Measurements from ENCODE around the gene MAOB. TPM values are rescaled to one million over a fixed set of nuclear protein-coding genes. Genes with fewer than 3 reads are reported as not detected.
A peak's percentile ranks its signal among the peaks of the same experiment; 100 is the strongest.

The MAOB gene
- total and polyA plus RNA-seq, 11 donors, result 30.3 to 163 (median 91.5) TPM

DNA sequence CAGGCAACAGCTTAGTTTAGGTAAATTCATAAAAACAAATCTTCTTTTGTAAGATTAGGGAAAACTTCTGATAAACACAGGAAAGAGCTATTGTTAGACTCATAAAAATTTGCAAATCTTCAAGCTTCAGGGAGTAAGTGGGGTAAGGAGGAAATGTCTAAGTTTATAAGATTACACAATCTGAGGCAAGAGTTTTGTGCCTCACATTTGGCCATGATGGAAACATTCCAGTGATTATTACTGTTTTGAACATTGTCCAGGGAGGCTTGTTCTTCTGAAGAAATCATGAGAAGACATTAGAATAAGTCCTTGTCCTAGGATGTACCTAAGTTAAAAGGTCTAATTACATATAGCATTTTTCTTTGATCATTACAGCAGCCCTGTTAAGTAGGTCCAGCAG is 72.8 kb downstream of the MAOB start:
- TF ChIP-seq POLR2A (IDR thresholded peaks at IDR 0.05), result no peak
- TF ChIP-seq, protein P1, sequence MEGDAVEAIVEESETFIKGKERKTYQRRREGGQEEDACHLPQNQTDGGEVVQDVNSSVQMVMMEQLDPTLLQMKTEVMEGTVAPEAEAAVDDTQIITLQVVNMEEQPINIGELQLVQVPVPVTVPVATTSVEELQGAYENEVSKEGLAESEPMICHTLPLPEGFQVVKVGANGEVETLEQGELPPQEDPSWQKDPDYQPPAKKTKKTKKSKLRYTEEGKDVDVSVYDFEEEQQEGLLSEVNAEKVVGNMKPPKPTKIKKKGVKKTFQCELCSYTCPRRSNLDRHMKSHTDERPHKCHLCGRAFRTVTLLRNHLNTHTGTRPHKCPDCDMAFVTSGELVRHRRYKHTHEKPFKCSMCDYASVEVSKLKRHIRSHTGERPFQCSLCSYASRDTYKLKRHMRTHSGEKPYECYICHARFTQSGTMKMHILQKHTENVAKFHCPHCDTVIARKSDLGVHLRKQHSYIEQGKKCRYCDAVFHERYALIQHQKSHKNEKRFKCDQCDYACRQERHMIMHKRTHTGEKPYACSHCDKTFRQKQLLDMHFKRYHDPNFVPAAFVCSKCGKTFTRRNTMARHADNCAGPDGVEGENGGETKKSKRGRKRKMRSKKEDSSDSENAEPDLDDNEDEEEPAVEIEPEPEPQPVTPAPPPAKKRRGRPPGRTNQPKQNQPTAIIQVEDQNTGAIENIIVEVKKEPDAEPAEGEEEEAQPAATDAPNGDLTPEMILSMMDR (IDR thresholded peaks at IDR 0.05), result no peak
- Histone ChIP-seq H3K36me3 (no peaks in the 10 kb centered on the region), H3K27ac (peak overlapping the region in 2 of 12 donors; percentile 13 to 29), H3K4me1 (peaks cover 0 to 20% (median 1%) of the 10 kb centered on the region in 12 donors), H3K27me3 (peaks cover 0 to 14% (median 0%) of the 10 kb centered on the region in 9 donors), H3K4me3 (no peak overlapping the region), H3K9me3 (no peaks in the 10 kb centered on the region)
- peak in 1 of 4 donors; percentile 23 for ATAC-seq
- no peak for DNase-seq
- intact Hi-C loops (cut with DNase I), result no loop called here

DNA sequence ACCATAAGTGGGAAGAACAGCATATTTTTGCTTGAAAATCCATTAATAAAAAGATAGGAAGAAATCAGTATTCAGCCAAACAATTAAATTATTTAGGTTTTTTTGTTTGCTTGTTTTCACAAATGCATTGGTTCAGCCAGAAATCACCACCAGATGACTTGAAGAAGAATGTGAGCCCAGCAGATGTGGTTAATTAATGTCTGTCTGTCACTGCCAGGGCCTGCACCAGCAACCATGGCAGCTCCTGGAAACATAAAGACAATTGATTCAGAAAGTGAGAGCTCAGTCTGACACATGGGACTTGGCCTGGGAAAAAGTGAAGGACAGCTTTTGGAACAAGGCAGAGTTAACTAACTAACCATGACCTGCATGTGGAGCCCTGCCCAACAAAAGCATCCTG is 74.0 kb downstream of the MAOB start:
- H3K27ac ChIP-seq, result no peak overlapping the region
- H3K36me3 ChIP-seq, result no peaks in the 10 kb centered on the region
- intact Hi-C loops (cut with DNase I), result no loop called here
- peaks cover 0 to 11% (median 0%) of the 10 kb centered on the region in 12 donors for H3K4me1 ChIP-seq
- no peak overlapping the region for H3K4me3 ChIP-seq
- DNase-seq (no peak), ATAC-seq (no peak)
- no peaks in the 10 kb centered on the region for H3K9me3 ChIP-seq
- TF ChIP-seq, protein P1 (IDR thresholded peaks at IDR 0.05), result no peak
- no peak for TF ChIP-seq POLR2A (IDR thresholded peaks at IDR 0.05)
- H3K27me3 ChIP-seq, result peaks cover 0 to 14% (median 0%) of the 10 kb centered on the region in 9 donors

DNA sequence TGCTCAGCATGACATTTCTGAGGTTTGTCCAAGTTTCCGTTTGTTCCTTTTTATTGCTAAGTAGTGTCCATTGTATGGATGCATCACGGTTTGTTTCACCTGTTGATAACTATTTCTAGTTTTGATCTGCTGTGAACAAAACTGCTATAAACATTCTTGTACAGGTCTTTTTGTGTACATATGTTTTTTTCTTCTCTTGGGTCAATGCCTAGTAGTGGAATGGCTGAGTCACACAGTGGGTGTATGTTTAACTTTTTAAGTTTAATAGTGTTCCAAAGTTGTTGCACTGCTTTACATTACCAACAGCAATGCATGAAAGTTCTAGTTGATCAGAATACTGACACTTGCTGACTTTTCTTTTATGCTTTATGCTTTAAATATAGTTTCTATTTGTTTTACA is 76.7 kb downstream of the MAOB start:
- Histone ChIP-seq H3K27ac (no peak overlapping the region), H3K36me3 (peaks cover 0 to 13% (median 0%) of the 10 kb centered on the region in 9 donors), H3K9me3 (no peaks in the 10 kb centered on the region), H3K27me3 (peaks cover 0 to 20% (median 0%) of the 10 kb centered on the region in 9 donors), H3K4me1 (peaks cover 0 to 11% (median 0%) of the 10 kb centered on the region in 12 donors), H3K4me3 (no peak overlapping the region)
- ATAC-seq (no peak), DNase-seq (no peak)
- WGBS, 4 donors, result 84 to 97% (median 91%) methylated on average over 2 of the region's 2 CpGs
- no peak for TF ChIP-seq POLR2A (IDR thresholded peaks at IDR 0.05)
- TF ChIP-seq, protein P1 (IDR thresholded peaks at IDR 0.05), result no peak
- intact Hi-C loops (cut with DNase I), result no loop called here

DNA sequence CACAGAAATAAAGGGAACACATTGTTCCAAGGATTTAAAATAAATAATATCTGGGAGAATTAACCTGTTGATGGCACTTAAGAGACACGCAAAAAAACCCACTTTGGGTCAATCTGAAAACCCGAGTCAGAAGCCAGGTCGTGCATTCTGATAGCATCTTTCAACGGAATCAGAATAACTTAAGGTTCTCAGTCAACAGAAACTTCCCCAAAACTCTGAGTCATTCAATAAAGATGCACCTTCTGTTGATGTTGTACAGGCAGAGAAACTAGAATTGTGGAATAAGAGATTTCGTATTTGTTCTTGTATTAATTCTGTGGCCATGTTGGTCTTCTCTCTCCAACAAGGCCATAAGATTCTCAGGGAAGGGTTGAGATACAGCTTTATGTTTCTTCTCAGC is 78.2 kb downstream of the MAOB start:
- no peak overlapping the region for H3K27ac ChIP-seq
- H3K9me3 ChIP-seq, result no peaks in the 10 kb centered on the region
- TF ChIP-seq, protein P1 (IDR thresholded peaks at IDR 0.05), result no peak
- TF ChIP-seq POLR2A (IDR thresholded peaks at IDR 0.05), result no peak
- no peak overlapping the region for H3K4me3 ChIP-seq
- 64 to 92% (median 77%) methylated on average over 5 of the region's 5 CpGs for WGBS, 4 donors
- no peak for ATAC-seq
- peaks cover 0 to 17% (median 0%) of the 10 kb centered on the region in 9 donors for H3K36me3 ChIP-seq
- intact Hi-C loops (cut with DNase I), result no loop called here
- peaks cover 0 to 8% (median 0%) of the 10 kb centered on the region in 12 donors for H3K4me1 ChIP-seq
- H3K27me3 ChIP-seq, result peaks cover 0 to 24% (median 0%) of the 10 kb centered on the region in 9 donors
- DNase-seq, result no peak

Measured in heart left ventricle (tissue), 16 donors.